Kidney epithelial cell (primary cell): ENCODE data around the gene ANXA6. TPM values are rescaled to one million over a fixed set of nuclear protein-coding genes. Genes with fewer than 3 reads are reported as not detected.

Experiments used
- DNase-seq: peaks from one replicate; pipeline ENCODE4 v3.0.0-alpha.2; 2010; ENCODE audit warnings: low read depth
- H3K27me3 ChIP-seq: 2 replicates; pipeline ENCODE4 v1.6.0; 2011; ENCODE audit warnings: low read length; ENCODE audit not compliant: control insufficient read depth, insufficient read depth
- H3K36me3 ChIP-seq: 2 replicates; pipeline ENCODE4 v1.5.1; 2011; ENCODE audit warnings: low read length; ENCODE audit not compliant: control insufficient read depth, insufficient read depth
- H3K4me3 ChIP-seq: 2 replicates; pipeline ENCODE4 v1.5.1; 2011; ENCODE audit warnings: low read depth, mild to moderate bottlenecking, control low read depth, low read length
- total RNA-seq: library from RNA; depleted of rRNA; stranded (reverse); fragments of >200 nt; gene quantifications from 2 replicates; pipeline ENCODE4 v1.2.3, GENCODE V29; 2015
- TF ChIP-seq, protein P1 (sequence below): IDR thresholded peaks from 2 replicates; pipeline ENCODE4 v1.5.1; 2011; ENCODE audit warnings: mild to moderate bottlenecking, moderate library complexity, low read length, control low read depth, inconsistent platforms; ENCODE audit not compliant: insufficient read depth, poor library complexity, severe bottlenecking

ANXA6 gene
- total RNA-seq, 1 donor from 2014 or later = 59.9 TPM

DNA sequence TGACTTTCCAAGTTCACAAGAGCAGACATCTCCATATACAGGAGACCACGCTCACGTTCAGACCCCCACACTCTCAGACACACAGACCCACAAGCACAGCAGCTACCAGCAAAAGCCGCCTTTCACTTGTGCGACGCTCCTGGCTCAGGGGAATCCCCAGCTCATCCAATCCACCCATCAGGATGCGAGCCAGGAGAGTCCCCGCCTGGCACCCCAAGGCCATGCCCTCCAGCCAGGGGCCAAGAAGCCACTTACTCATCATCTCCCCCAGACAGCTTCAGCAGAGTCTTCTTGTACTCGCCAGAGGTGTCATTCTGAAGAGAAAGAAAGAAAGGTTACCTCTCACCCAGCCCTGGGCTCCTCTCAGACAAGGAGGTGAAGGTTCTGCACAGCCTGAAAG, 29.7 kb downstream of the ANXA6 start:
- DNase-seq = no peak
- Histone ChIP-seq H3K4me3 (no peak overlapping the region), H3K36me3 (no peaks in the 10 kb centered on the region), H3K27me3 (no peaks in the 10 kb centered on the region)
- TF ChIP-seq, protein P1, sequence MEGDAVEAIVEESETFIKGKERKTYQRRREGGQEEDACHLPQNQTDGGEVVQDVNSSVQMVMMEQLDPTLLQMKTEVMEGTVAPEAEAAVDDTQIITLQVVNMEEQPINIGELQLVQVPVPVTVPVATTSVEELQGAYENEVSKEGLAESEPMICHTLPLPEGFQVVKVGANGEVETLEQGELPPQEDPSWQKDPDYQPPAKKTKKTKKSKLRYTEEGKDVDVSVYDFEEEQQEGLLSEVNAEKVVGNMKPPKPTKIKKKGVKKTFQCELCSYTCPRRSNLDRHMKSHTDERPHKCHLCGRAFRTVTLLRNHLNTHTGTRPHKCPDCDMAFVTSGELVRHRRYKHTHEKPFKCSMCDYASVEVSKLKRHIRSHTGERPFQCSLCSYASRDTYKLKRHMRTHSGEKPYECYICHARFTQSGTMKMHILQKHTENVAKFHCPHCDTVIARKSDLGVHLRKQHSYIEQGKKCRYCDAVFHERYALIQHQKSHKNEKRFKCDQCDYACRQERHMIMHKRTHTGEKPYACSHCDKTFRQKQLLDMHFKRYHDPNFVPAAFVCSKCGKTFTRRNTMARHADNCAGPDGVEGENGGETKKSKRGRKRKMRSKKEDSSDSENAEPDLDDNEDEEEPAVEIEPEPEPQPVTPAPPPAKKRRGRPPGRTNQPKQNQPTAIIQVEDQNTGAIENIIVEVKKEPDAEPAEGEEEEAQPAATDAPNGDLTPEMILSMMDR = no peak

GRCh38 chr5:151126199-151126645, 31.4 kb downstream of the ANXA6 start:
- TF ChIP-seq, protein P1 = peak; percentile 89
- no peak for DNase-seq
- Histone ChIP-seq H3K36me3 (no peaks in the 10 kb centered on the region), H3K27me3 (no peaks in the 10 kb centered on the region), H3K4me3 (no peak overlapping the region)

DNA sequence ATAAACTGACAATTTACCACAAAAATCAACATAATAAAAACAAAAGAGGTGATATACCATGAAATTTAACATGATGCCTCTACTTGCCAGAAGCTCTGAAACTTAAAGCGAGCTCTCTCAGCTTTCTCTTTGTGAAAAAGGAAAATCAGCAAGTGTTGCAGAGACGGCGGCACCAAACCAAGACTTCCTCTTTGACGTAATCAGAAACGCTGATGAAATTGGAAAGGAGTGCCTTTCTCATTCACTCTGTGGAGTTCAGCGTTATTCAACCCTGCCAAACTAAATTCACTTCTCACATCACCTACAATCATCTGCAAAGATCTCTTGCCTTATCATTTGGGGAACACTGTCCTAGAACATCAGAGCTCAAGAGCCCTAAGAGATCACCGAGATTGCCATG, 32.2 kb downstream of the ANXA6 start:
- no peak for DNase-seq
- no peaks in the 10 kb centered on the region for H3K36me3 ChIP-seq
- TF ChIP-seq, protein P1 = no peak
- no peak overlapping the region for H3K4me3 ChIP-seq
- H3K27me3 ChIP-seq = no peaks in the 10 kb centered on the region

- Histone ChIP-seq H3K4me3 (no peak overlapping the region), H3K27me3 (no peaks in the 10 kb centered on the region), H3K36me3 (no peaks in the 10 kb centered on the region)
- TF ChIP-seq, protein P1 = no peak
- DNase-seq = no peak
These were observed 33.5 kb downstream of the ANXA6 start for GRCh38 chr5:151123897-151124751.

GRCh38 chr5:151122828-151123227, 34.8 kb downstream of the ANXA6 start:
- Histone ChIP-seq H3K4me3 (no peak overlapping the region), H3K36me3 (no peaks in the 10 kb centered on the region), H3K27me3 (no peaks in the 10 kb centered on the region)
- TF ChIP-seq, protein P1 = no peak
- DNase-seq = no peak
